Neural crest cell (in vitro differentiated cells): ENCODE results near the gene DERA. TPM values are rescaled to one million over a fixed set of nuclear protein-coding genes. Genes with fewer than 3 reads are reported as not detected.
"Not testable (repeated sequence)": the region's sequence is repeated elsewhere in the genome, so short reads cannot be mapped to it uniquely, and the experiment has no call there.

Experiments
- DNase-seq: peaks from one replicate; pipeline ENCODE4 v3.0.0; 2021; ENCODE audit warnings: low read depth, mixed read lengths, low spot score
- H3K27ac Mint-ChIP-seq: one replicate; pipeline ENCODE4 v1.8.0; 2021; ENCODE audit warnings: mild to moderate bottlenecking, mixed read lengths; ENCODE audit not compliant: unreplicated experiment
- H3K27me3 Mint-ChIP-seq: 2 replicates; pipeline ENCODE4 v1.8.0; 2021; ENCODE audit warnings: low read depth, mild to moderate bottlenecking, mixed read lengths
- H3K36me3 Mint-ChIP-seq: 2 replicates; pipeline ENCODE4 v1.8.0; 2021; ENCODE audit warnings: low read depth, mild to moderate bottlenecking, mixed read lengths
- H3K4me1 Mint-ChIP-seq: 2 replicates; pipeline ENCODE4 v1.8.0; 2021; ENCODE audit warnings: mixed read lengths
- H3K4me3 Mint-ChIP-seq: one replicate; pipeline ENCODE4 v1.8.0; 2021; ENCODE audit warnings: mild to moderate bottlenecking, mixed read lengths
- H3K9me3 Mint-ChIP-seq: 2 replicates; pipeline ENCODE4 v1.8.0; 2021; ENCODE audit warnings: mixed read lengths
- CTCF ChIP-seq: fragments of 200-600 bp; sonication (generic); conservative IDR thresholded peaks from 2 replicates; pipeline ENCODE4 v1.5.0; 2021; ENCODE audit warnings: antibody characterized with exemption, mild to moderate bottlenecking
- total RNA-seq: library from RNA; stranded (reverse); gene quantifications from 2 replicates; pipeline ENCODE4 v1.2.1, GENCODE V29; 2021

DERA gene
- total RNA-seq, 1 donor from 2014 or later, result 34.1 TPM

- Mint-ChIP-seq H3K27me3 (no peaks in the 10 kb centered on the region), H3K9me3 (no peaks in the 10 kb centered on the region), H3K4me1 (no peaks in the 10 kb centered on the region), H3K27ac (no peak overlapping the region), H3K4me3 (no peak overlapping the region), H3K36me3 (peaks cover 3% of the 10 kb centered on the region)
- DNase-seq, result no peak
- TF ChIP-seq CTCF, result no peak
These were observed 42.9 kb upstream of the DERA start for GRCh38 chr12:15868186-15868585.

- TF ChIP-seq CTCF, result no peak
- Mint-ChIP-seq H3K4me3 (no peak overlapping the region), H3K27me3 (no peaks in the 10 kb centered on the region), H3K36me3 (peaks cover 3% of the 10 kb centered on the region), H3K27ac (no peak overlapping the region), H3K9me3 (no peaks in the 10 kb centered on the region), H3K4me1 (no peaks in the 10 kb centered on the region)
- DNase-seq, result no peak
These were observed 37.6 kb upstream of the DERA start for GRCh38 chr12:15873556-15873955.

GRCh38 chr12:15874556-15875145, 36.5 kb upstream of the DERA start:
- not testable (repeated sequence) for H3K9me3 Mint-ChIP-seq, H3K27me3 Mint-ChIP-seq, DNase-seq, H3K36me3 Mint-ChIP-seq, H3K27ac Mint-ChIP-seq, H3K4me3 Mint-ChIP-seq, H3K4me1 Mint-ChIP-seq

- no peak for DNase-seq
- no peaks in the 10 kb centered on the region for H3K36me3 Mint-ChIP-seq
- peaks cover 3% of the 10 kb centered on the region for H3K4me1 Mint-ChIP-seq
- no peaks in the 10 kb centered on the region for H3K27me3 Mint-ChIP-seq
- H3K9me3 Mint-ChIP-seq, result no peaks in the 10 kb centered on the region
- H3K27ac Mint-ChIP-seq, result no peak overlapping the region
- no peak for TF ChIP-seq CTCF
- no peak overlapping the region for H3K4me3 Mint-ChIP-seq
These were observed 35.3 kb upstream of the DERA start for GRCh38 chr12:15875863-15876262.

- Mint-ChIP-seq H3K9me3 (no peaks in the 10 kb centered on the region), H3K36me3 (no peaks in the 10 kb centered on the region), H3K4me1 (peaks cover 36% of the 10 kb centered on the region), H3K27me3 (no peaks in the 10 kb centered on the region), H3K27ac (no peak overlapping the region), H3K4me3 (peak overlapping the region; percentile 13)
- DNase-seq, result no peak
- no peak for TF ChIP-seq CTCF
These were observed 31.7 kb upstream of the DERA start for GRCh38 chr12:15879413-15879812.

GRCh38 chr12:15880721-15881120, 30.4 kb upstream of the DERA start:
- no peak for TF ChIP-seq CTCF
- Mint-ChIP-seq H3K27me3 (no peaks in the 10 kb centered on the region), H3K4me3 (peak overlapping the region; percentile 52), H3K9me3 (no peaks in the 10 kb centered on the region), H3K4me1 (peaks cover 41% of the 10 kb centered on the region), H3K27ac (no peak overlapping the region), H3K36me3 (peaks cover 1% of the 10 kb centered on the region)
- DNase-seq, result no peak
